GM19372 (cell line): ENCODE data around the gene ANKRD2.
"Not testable (repeated sequence)": the region's sequence is repeated elsewhere in the genome, so short reads cannot be mapped to it uniquely, and the experiment has no call there.

Source experiments
- ATAC-seq: cut with Tn5 transposase; IDR thresholded peaks from one replicate; pipeline ENCODE4 v1.9.1; 2021; ENCODE audit warnings: mild to moderate bottlenecking, low read depth, moderate library complexity; ENCODE audit not compliant: unreplicated experiment

Gene ANKRD2

DNA sequence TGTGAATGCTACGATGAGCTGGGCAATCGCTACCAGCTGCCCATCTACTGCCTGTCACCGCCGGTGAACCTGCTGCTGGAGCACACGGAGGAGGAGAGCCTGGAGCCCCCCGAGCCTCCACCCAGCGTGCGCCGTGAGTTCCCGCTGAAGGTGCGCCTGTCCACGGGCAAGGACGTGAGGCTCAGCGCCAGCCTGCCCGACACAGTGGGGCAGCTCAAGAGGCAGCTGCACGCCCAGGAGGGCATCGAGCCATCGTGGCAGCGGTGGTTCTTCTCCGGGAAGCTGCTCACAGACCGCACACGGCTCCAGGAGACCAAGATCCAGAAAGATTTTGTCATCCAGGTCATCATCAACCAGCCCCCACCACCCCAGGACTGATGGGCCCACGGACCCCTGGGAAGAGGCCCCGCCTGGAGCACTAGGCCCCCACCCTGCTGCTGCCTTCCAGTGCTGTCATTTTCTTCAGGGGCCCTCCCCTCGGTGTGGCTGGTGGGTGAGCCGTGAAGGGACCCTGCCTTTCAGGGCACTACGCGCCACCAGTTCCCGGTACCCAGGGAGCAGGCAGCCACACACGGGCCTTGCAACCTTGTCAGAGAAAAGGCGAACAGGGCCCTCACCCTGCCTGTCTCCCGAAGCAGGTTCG lies 2.3 kb upstream of the ANKRD2 start:
- ATAC-seq: no peak

DNA sequence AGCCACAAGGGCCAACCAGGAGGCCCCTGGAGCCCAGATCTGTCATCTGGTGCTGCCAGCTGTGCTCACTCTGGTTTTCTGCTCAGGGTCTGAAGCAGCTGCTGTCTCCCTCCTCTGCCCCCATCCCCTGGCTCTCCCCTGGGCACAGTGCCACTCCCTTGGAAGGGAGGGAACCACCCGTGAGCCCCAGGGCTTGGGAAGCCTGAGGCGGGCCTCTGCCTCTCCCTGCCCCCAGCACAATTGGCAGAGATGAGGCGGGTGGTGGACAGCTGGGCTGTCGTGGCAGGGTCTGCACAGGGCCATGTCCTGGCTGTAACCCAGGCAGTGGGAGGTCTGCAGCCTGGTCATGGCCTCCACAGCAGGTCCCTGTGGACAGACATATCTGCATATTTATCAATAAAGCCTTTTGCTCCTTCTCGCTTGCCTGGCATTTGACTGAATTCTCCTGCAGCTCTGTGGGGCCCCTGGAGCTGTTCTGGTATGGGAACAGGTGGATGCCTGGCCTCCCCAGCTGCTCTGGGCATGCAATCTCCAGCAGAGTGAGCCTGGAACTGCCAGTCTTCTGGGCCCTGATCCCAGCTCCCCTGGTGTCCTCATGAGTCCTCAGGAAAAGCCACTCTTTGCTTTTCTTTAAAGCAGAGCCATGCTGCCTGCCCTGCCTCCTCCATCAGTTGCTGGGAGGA lies 1.6 kb upstream of the ANKRD2 start:
- no peak for ATAC-seq

DNA sequence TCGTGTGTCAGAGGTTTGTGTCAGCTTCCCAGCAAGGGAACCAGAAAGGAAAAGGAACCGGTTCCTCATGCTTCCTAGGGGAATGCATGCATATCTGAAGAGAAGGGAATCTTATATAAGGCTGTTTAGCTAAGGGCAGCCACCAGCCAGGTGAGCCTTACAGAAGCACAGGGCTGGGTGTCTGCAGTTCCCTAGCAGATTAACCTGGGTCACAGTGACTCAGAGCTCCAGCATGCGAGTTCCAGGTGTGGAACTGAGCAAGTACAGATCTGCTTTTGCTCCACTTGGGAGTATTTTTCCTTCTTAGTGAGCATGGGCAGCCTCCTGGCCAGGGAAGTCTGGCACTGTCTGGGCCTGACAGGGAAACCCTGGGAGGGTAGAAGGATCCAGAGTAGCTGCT lies 957 bp upstream of the ANKRD2 start:
- ATAC-seq: no peak

DNA sequence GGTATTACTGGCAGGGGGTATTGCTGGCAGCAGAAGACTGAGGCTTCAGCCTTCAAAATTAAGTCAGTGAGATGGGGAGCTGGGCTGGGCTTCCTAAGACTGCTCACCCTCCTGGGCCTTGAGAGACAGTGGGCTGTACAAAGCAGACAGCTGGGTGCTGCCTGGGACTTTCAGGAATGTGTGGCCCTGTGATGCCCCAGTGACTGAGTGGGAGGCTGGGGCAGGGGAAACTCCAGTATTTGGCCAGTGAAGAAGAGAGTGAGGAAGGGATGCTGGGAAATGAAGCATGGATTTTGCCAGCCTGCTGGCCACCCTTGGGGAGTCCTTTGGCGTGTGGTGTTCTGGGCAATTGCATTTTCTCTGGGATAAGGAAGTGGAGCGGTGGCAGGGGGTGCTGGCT lies 442 bp downstream of the ANKRD2 start:
- ATAC-seq: no peak

DNA sequence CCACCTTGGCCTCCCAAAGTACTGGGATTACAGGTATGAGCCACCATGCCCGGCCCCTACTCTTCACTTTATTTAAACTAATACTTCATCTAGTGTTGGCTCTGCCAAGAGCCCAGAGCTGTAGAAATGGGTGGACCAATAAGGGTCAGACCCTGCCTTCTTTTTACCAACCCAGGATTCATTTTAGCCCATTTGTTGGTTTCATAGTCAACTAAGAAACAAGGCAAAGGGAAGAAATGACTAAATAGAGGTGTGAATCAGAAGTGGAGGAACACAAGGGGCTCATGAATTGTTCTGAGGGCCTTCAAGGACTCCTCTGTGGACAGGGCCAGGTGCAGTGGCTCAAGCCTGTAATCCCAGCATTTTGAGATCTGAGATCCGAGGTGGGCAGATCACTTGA lies 1.1 kb downstream of the ANKRD2 start:
- ATAC-seq: no peak

DNA sequence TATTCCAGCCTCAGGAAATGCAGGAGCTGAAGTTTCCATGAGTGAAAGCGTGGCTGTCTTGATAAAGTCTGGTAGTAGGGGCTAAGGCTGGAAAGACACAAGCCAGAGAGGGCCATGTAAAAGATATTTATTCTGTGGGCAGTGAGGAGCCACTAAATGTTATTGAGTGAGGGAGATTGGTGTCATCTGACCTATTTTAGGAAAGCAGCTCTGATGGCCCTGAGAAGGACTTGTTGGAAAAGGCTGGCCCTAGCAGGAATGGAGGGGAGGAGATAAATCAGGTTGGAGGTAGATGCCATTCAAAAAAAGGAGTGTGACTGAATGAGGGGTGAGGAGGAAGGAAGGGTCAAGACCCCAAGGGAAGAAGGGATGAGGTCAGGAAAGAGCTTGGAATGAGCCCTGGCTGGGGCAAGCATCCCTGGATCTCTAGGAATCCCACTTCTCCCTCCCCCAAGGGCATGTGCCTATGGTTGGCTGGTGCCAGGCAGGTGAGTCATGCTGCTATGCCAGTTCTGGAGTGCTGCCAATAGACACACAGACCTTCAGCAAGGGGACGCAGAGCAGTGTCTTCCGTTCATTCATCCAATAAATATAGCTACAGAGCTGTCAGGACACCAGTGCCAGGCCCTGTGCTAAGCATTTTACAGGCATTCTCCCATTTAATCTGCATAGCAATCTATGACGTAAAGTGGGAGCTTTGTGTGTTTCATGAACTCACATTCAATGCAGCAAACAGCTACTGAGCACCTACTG lies 2.0 kb downstream of the ANKRD2 start:
- ATAC-seq: no peak

DNA sequence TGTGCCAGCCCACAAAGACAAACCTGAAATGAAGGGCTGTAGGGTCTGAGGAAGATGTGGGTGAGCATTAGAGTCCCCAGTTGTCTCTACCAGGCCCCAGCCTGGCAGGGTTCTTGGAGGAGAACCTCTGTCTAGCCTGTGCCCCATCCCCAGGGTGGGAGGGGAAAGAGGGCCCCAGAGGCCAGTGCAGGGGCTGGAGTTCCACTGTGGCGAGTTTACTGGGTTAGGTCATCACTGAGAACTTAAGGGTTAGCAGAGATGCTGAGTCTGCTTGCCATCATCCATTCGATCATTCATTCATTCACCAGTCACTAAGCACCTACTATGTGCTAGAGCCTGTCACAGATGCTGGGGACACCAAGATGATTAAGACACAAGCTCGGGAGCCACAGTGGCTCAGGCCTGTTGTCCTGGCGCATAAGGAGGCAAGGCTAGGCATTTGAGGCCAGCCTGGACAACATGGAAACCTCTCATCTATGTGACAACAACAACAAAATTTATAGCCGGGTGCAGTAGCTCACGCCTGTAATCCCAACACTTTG lies 2.6 kb downstream of the ANKRD2 start:
- ATAC-seq: no peak

DNA sequence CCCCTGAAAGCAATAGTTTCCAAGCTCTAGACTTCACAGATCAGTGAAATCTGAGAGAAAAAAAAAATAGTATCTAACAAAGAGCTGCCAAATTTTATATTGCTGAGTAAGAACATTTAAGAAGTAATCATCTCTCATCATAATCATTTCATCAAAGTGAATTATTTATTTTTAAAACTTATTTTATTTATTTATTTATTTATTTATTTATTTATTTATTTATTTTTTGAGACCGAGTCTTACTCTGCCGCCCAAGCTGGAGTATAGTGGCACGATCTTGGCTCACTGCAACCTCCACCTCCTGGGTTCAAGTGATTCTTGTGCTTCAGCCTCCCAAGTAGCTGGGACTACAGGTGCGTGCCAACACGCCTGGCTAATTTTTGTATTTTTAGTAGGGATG lies 3.9 kb downstream of the ANKRD2 start:
- ATAC-seq: not testable (repeated sequence)

DNA sequence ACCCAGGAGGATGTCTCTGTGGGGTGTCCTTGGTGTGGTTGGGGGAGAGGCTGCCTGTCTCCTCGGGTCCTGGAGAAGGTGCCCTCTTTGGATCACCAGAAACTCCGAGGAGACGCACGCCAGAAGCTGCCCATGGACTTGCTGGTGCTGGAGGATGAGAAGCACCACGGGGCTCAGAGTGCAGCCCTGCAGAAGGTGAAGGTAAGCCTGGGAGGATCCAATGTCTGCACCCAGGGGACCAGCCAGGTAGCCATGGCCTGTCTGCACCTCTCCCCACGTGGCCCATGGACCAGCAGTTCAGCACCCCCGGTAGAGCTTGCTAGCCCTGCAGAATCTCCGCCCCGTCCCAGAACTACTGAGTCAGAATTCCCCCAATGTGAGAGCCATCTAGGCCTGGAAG lies 5.1 kb downstream of the ANKRD2 start:
- no peak for ATAC-seq

DNA sequence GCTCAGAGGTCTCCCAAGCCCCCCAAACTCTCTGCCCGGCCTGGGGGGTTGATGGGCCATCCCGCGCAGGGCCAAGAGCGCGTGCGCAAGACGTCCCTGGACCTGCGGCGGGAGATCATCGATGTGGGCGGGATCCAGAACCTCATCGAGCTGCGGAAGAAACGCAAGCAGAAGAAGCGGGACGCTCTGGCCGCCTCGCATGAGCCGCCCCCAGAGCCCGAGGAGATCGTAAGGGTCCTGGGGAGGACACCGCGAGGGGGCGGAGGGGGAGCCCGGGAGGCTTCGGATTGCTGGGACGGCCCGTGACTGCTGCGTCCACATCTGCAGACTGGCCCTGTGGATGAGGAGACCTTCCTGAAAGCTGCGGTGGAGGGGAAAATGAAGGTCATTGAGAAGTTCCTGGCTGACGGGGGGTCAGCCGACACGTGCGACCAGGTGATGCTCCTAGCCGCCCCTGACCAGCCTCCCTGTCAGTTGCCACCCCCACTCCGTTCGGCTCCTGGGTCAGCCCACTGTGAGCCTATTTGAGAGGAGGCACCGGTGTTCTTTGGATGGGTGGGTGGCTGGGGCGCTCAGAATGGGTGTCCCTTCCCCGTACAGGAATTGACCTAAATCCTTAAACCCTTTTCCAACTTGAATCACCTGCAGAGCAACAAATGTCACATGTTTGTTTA lies 5.7 kb downstream of the ANKRD2 start:
- no peak for ATAC-seq

DNA sequence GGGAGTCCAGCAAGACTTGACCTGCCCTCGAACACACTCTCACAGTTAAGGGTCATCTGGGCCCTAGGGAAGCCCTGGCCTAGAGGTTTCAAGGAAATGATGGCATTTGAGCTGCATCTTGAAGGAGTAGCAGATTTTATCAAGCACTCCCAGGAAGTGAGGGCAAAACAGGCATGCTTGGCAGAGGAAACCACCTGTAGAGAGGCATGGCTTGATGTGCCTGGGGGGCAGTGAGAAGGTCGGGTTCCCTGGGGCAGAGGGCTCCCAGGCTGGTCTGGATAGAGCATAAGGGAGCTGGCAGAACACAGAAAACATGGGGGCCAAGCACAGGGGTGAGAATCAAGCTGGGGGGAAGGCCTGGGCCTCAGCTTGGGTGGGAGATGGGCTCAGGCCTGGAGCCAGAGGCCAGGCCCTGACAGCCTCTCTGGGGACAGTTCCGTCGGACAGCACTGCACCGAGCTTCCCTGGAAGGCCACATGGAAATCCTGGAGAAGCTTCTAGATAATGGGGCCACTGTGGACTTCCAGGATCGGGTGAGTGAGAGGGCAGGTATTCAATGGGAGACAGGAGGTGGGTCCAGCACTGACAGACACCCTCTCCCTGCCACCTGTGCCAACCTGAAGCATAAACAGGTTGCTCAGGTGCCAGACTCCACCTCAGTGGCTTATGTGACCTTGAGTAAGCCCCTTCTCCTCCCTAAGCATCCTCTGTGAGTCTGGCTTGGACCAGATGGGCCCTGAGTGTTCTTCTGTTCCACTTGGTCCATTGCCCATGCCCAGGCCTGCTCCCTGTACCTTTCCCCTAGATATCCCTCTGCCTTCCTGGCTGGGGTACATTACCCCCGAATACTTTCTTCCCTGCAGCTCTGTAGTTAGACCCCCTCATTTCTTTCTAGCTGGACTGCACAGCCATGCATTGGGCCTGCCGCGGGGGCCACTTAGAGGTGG lies 8.1 kb downstream of the ANKRD2 start:
- ATAC-seq: no peak

DNA sequence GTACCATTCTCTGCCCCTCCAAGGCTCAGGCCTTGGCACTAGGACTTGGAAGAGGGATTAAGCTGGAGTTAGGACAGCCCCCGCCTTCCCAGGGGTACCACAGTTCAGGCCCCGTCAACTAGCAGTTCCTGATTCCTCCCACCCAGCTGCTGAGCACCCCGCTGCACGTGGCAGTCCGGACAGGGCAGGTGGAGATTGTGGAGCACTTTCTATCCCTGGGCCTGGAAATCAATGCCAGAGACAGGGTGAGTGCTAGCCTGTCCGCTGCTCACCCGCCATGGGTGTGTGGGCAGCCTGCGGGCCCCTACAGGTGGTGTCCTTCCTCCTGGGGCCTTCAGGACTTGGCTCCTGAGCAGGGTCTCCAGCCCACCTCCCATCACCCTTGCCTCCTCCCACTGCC lies 9.6 kb downstream of the ANKRD2 start:
- no peak for ATAC-seq

DNA sequence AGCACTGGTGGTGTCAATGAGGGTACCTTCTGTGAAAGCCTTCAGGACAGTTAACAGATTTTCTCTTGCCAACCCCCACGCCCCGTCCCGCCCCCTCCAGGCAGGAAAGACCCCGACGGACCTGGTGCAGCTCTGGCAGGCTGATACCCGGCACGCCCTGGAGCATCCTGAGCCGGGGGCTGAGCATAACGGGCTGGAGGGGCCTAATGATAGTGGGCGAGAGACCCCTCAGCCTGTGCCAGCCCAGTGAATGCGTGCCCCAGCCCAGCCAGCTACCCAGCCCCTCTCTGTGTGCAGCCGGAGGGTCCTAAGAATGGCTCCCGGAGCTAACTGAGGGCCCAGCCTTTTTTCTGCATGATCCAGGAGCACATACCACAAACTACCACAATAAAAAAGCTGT lies 10.9 kb downstream of the ANKRD2 start:
- no peak for ATAC-seq

DNA sequence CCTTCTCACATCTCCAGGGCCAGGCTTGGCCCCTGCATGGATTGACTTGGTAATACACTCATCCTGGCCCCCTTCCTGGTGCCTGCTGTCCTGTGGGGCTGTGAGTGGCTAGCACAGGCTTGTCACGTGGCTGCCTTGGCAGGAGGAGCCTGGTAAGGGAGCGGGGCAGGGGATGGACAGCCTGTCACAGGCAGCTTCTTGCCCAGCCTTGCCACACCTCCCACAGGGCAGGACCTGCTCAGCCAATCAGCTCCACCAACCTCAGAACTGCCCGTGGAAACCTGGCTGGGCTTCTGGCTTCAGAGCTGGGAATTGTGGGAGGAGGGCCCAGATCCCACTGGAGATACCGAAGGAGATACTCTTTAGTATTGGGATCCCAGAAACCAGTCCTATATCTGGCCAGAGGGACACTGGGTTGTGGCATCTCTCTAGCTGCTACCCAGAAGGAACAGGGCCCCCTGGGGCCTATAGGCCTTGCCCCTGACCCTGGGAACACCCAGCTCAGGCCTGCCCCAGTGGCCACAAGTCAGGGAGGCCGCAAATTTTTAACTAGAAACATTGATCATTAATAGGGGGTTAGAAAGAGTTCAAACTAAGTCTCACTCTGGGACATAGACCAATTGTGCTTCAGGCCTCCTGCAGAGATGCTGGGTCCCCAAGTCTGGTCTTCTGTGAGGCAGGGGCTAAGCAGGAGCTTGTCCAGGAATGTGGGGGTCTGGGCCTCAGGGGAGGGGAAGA lies 11.7 kb downstream of the ANKRD2 start, which contains the start of gene HOGA1:
Gene HOGA1 (plus strand): TSS at position 330 of the 738 bp plus-strand sequence. CDS start 315 bp downstream, at position 645.
- no peak for ATAC-seq

DNA sequence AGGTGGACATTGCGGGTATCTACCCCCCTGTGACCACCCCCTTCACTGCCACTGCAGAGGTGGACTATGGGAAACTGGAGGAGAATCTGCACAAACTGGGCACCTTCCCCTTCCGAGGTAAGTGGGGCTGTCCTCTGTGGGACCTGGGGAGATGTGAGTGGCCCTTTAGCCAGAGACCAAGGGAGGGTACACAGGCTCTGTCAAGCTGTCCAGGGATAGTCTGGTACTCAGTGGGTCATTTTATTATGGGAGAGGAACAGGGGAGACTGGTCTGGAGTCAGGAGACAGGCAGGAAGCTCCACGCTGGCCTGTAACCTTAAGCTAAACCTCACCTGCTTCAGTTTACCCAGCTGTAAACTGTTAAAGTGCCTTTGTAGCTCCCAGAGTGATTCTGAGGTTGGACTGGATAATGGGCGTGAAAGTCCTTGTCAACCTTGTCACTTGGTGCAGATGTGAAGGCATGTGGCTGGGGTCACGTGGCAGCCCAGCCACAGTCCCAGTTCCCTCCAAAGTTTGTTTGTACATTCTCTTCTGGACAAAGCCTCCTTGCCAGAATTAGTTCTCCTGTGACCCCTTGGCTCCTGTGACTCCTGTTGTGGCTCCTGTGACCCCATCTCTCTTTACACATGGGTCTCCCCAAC lies 12.3 kb downstream of the ANKRD2 start:
- ATAC-seq: no peak

DNA sequence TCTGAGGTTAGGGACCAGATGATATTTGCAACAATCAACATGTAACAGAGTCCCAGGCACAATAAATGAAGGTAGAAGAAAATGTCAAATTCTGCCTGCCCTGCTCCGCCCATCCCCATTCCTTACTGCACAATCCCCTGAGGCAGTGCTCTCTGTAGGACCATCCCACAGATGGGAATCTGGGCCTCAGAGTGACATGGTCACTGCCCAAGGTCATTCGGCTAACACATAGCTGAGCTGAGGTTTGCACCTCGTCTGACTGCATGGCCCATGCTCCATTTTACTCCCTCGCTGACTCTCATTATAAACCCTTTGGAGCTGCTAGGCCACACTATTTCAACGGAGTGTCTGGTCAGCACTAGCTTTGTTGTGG lies 12.8 kb downstream of the ANKRD2 start:
- ATAC-seq: no peak

DNA sequence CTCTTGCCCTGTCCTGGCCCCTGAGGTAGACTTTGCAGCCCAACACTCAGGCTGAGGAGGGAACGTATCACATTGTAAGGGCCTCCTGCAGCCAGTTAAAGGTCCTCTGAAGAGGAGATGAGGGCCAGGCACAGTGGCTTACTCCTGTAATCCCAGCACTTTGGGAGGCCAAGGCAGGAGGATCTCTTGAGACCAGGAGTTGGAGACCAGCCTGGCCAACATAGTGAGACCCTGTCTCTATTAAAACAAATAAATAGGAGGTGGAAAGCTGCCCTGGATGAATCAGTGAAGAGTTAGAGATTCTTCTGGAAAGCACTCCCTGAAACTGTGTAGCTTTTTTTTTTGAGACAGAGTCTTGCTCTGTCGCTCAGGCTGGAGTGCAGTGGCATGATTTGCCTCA lies 14.6 kb downstream of the ANKRD2 start:
- ATAC-seq: no peak

DNA sequence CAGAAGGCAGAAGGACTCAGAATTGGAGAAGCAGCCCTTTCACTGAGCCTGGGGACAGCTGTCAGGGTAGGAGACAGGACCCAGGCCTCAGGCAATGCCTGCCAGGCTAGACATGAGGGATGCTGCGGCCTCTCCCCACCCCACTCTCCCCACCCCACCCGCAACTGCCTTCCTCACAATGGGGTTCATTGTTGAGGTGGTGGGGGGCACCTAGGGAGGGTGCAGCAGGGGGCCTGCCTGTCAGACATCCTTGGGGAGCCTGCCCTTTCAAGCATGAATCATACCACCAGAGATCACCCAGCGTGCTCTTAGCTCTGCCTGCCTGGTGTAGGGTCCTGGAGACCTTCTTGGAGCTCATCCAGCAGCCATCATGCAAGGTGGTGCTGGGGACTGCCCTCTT lies 16.9 kb downstream of the ANKRD2 start, which contains the start of gene C10orf62:
Gene C10orf62 (plus strand): TSS at position 243 of the 400 bp plus-strand sequence. CDS start 177 bp downstream, outside the sequence.
- no peak for ATAC-seq
